ENCODE data around the gene RIC8B. TPM values are rescaled to one million over a fixed set of nuclear protein-coding genes. Genes with fewer than 3 reads are reported as not detected.

The RIC8B gene
- total RNA-seq, 2 donors from 2014 or later, result 19.6 to 23.3 TPM

GRCh38 chr12:106729611-106730010, 44.9 kb upstream of the RIC8B start:
- DNase-seq, result no peak
- Histone ChIP-seq H3K36me3 (ENCODE audit: control insufficient read depth, insufficient read depth, low read length) (no peaks in the 10 kb centered on the region), H3K4me3 (ENCODE audit: low read length) (no peak overlapping the region), H3K9me3 (ENCODE audit: control insufficient read depth, low read length) (no peaks in the 10 kb centered on the region), H3K27me3 (ENCODE audit: control insufficient read depth, insufficient read depth, low read length, poor library complexity, severe bottlenecking) (no peaks in the 10 kb centered on the region), H3K4me1 (ENCODE audit: control insufficient read depth, insufficient read depth, low read length) (no peaks in the 10 kb centered on the region), H3K27ac (ENCODE audit: low read depth, low read length) (no peak overlapping the region), H3K9ac (ENCODE audit: extremely low read depth, low read length, poor library complexity, severe bottlenecking) (no peak overlapping the region)
- H3K4me1 Mint-ChIP-seq, result no peaks in the 10 kb centered on the region
- no peaks in the 10 kb centered on the region for H3K36me3 Mint-ChIP-seq (ENCODE audit: low read depth)
- 95 to 100% methylated on average over 1 of the region's 1 CpG for WGBS, 2 experiments (ENCODE audit: insufficient coverage in 1 of 2, insufficient read length in 1 of 2)
- no peak overlapping the region for H3K4me3 Mint-ChIP-seq
- TF ChIP-seq CTCF (conservative IDR thresholded peaks at IDR 0.05), result no peak
- H3K27me3 Mint-ChIP-seq (ENCODE audit: insufficient read depth), result peaks cover 2% of the 10 kb centered on the region
- no peaks in the 10 kb centered on the region for H3K9me3 Mint-ChIP-seq
- H3K27ac Mint-ChIP-seq, result no peak overlapping the region

DNA sequence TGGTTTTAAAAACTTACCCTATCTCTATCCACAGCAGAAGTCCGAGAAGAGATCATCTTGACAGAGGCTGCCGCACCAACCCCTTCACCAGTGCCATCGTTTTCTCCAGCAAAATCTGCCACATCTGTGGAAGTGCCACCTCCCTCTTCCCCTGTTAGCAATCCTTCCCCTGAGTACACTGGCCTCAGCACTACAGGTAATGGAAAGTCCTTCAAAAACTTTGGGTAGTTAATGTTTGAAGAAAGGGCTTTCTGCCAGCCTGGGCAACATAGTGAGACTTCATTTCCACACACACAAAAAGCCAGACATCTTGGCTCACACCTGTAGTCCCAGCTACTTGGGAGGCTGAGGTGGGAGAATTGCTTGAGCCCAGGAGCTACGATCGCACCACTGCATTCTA, 41.6 kb upstream of the RIC8B start:
- Mint-ChIP-seq H3K27ac (no peak overlapping the region), H3K4me1 (peaks cover 4% of the 10 kb centered on the region), H3K36me3 (ENCODE audit: low read depth) (no peaks in the 10 kb centered on the region), H3K27me3 (ENCODE audit: insufficient read depth) (peaks cover 2% of the 10 kb centered on the region), H3K9me3 (no peaks in the 10 kb centered on the region), H3K4me3 (no peak overlapping the region)
- H3K4me3 ChIP-seq (ENCODE audit: low read length), result no peak overlapping the region
- 89 to 90% methylated on average over 2 to 5 of the region's 5 CpGs for WGBS, 2 experiments (ENCODE audit: insufficient coverage in 1 of 2, insufficient read length in 1 of 2)
- no peaks in the 10 kb centered on the region for H3K27me3 ChIP-seq (ENCODE audit: control insufficient read depth, insufficient read depth, low read length, poor library complexity, severe bottlenecking)
- DNase-seq, result no peak
- H3K36me3 ChIP-seq (ENCODE audit: control insufficient read depth, insufficient read depth, low read length), result no peaks in the 10 kb centered on the region
- no peaks in the 10 kb centered on the region for H3K9me3 ChIP-seq (ENCODE audit: control insufficient read depth, low read length)
- no peak overlapping the region for H3K27ac ChIP-seq (ENCODE audit: low read depth, low read length)
- H3K9ac ChIP-seq (ENCODE audit: extremely low read depth, low read length, poor library complexity, severe bottlenecking), result no peak overlapping the region
- no peaks in the 10 kb centered on the region for H3K4me1 ChIP-seq (ENCODE audit: control insufficient read depth, insufficient read depth, low read length)
- TF ChIP-seq CTCF (conservative IDR thresholded peaks at IDR 0.05), result no peak

DNA sequence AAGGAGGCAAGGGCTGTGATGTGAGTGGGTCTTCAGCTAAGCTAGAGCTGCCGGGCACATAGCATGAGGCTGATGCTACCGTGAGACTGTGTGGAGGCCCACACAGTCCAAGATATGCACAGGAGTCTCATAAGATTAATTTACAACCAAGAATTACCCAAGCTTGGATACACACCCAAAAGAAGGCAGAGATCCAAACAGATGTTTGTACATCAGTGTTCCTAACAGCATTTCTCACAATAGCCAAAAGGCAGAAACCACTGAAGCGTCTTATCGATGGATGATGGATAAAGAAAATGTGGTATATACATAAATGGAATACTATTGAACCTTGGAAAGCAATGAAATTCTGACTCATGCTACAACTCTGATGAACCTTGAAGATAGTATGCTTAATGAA, 40.8 kb upstream of the RIC8B start:
- no peak for DNase-seq
- H3K27ac ChIP-seq (ENCODE audit: low read depth, low read length), result no peak overlapping the region
- H3K27ac Mint-ChIP-seq, result no peak overlapping the region
- peaks cover 2% of the 10 kb centered on the region for H3K27me3 Mint-ChIP-seq (ENCODE audit: insufficient read depth)
- no peak overlapping the region for H3K4me3 Mint-ChIP-seq
- H3K36me3 Mint-ChIP-seq (ENCODE audit: low read depth), result no peaks in the 10 kb centered on the region
- H3K4me3 ChIP-seq (ENCODE audit: low read length), result no peak overlapping the region
- H3K9ac ChIP-seq (ENCODE audit: extremely low read depth, low read length, poor library complexity, severe bottlenecking), result no peak overlapping the region
- H3K4me1 Mint-ChIP-seq, result peaks cover 4% of the 10 kb centered on the region
- H3K9me3 ChIP-seq (ENCODE audit: control insufficient read depth, low read length), result no peaks in the 10 kb centered on the region
- no peaks in the 10 kb centered on the region for H3K4me1 ChIP-seq (ENCODE audit: control insufficient read depth, insufficient read depth, low read length)
- no peaks in the 10 kb centered on the region for H3K36me3 ChIP-seq (ENCODE audit: control insufficient read depth, insufficient read depth, low read length)
- 80 to 90% methylated on average over 2 to 4 of the region's 4 CpGs for WGBS, 2 experiments (ENCODE audit: insufficient coverage in 1 of 2, insufficient read length in 1 of 2)
- no peak for TF ChIP-seq CTCF (conservative IDR thresholded peaks at IDR 0.05)
- no peaks in the 10 kb centered on the region for H3K9me3 Mint-ChIP-seq
- H3K27me3 ChIP-seq (ENCODE audit: control insufficient read depth, insufficient read depth, low read length, poor library complexity, severe bottlenecking), result no peaks in the 10 kb centered on the region

Data from endodermal cell (in vitro differentiated cells).